GM12878 (cell line): ENCODE measurements around the gene HTR3E.

Experiments used
- EP300 ChIP-seq, 2 experiments: fragments of 150-350 bp in 1 of 2; IDR thresholded peaks; 2 replicates each; pipeline ENCODE4 v1.6.1; 2011 to 2012; ENCODE audit warnings: low read depth in 2 of 2, low read length in 2 of 2, borderline replicate concordance in 1 of 2, improper control_type of control experiment in 1 of 2, inconsistent platforms in 1 of 2; ENCODE audit not compliant: control insufficient read depth in 1 of 2
- HCFC1 ChIP-seq: fragments of 150-350 bp; IDR thresholded peaks from 2 replicates; pipeline ENCODE4 v1.6.1; 2014; ENCODE audit warnings: low read length
- ZNF24 ChIP-seq: fragments of 450-650 bp; IDR thresholded peaks from 2 replicates; pipeline ENCODE4 v1.6.1; 2017; ENCODE audit warnings: antibody characterized with exemption, mild to moderate bottlenecking

DNA sequence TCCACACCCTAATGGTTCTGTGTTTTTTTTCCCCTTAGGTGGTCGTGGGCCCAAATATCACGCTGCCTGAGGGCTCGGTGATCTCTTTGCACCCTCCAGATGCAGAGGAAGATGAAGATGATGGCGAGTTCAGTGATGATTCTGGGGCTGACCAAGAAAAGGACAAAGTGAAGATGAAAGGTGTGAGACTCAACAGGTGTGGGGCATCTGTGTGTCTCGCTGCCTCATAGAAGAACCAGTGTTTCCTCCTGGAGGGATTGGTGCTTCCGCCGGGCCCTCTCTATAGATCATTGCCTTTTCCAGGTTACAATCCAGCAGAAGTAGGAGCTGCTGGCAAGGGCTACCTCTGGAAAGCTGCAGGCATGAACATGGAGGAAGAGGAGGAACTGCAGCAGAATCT lies 45.3 kb downstream of the HTR3E start:
- TF ChIP-seq EP300 (IDR thresholded peaks at IDR 0.05; ENCODE audit: borderline replicate concordance in 1 of 2, control insufficient read depth in 1 of 2, low read depth in 2 of 2, low read length in 2 of 2) (no peak), HCFC1 (no peak), ZNF24 (no peak)
